ENCODE measurements around the gene FAM124A.

FAM124A gene

GRCh38 chr13:51192348-51192747 is 29.9 kb upstream of the FAM124A start:
- H3K36me3 ChIP-seq (ENCODE audit: control insufficient read depth, insufficient read depth, low read length): no peaks in the 10 kb centered on the region
- no peaks in the 10 kb centered on the region for H3K9me3 ChIP-seq (ENCODE audit: control insufficient read depth, low read length)
- H3K4me1 ChIP-seq (ENCODE audit: control insufficient read depth, insufficient read depth, low read length, poor library complexity, severe bottlenecking): no peaks in the 10 kb centered on the region
- H3K4me3 ChIP-seq (ENCODE audit: insufficient read depth, low read depth, low read length, poor library complexity, severe bottlenecking): no peak overlapping the region
- no peak overlapping the region for H3K27ac ChIP-seq (ENCODE audit: insufficient read depth, low read length, poor library complexity, severe bottlenecking)
- H3K27me3 ChIP-seq (replicated peaks; ENCODE audit: control insufficient read depth, insufficient read depth, low read length, poor library complexity, severe bottlenecking): no peaks in the 10 kb centered on the region
- no peak for DNase-seq

- H3K27ac ChIP-seq (ENCODE audit: insufficient read depth, low read length, poor library complexity, severe bottlenecking): no peak overlapping the region
- no peaks in the 10 kb centered on the region for H3K4me1 ChIP-seq (ENCODE audit: control insufficient read depth, insufficient read depth, low read length, poor library complexity, severe bottlenecking)
- H3K9me3 ChIP-seq (ENCODE audit: control insufficient read depth, low read length): no peaks in the 10 kb centered on the region
- H3K4me3 ChIP-seq (ENCODE audit: insufficient read depth, low read depth, low read length, poor library complexity, severe bottlenecking): no peak overlapping the region
- no peaks in the 10 kb centered on the region for H3K27me3 ChIP-seq (replicated peaks; ENCODE audit: control insufficient read depth, insufficient read depth, low read length, poor library complexity, severe bottlenecking)
- DNase-seq: no peak
- H3K36me3 ChIP-seq (ENCODE audit: control insufficient read depth, insufficient read depth, low read length): no peaks in the 10 kb centered on the region
Measured at GRCh38 chr13:51193387-51193786, 28.8 kb upstream of the FAM124A start.

GRCh38 chr13:51194942-51195341 is 27.3 kb upstream of the FAM124A start:
- Histone ChIP-seq H3K4me3 (ENCODE audit: insufficient read depth, low read depth, low read length, poor library complexity, severe bottlenecking) (no peak overlapping the region), H3K9me3 (ENCODE audit: control insufficient read depth, low read length) (no peaks in the 10 kb centered on the region), H3K4me1 (ENCODE audit: control insufficient read depth, insufficient read depth, low read length, poor library complexity, severe bottlenecking) (no peaks in the 10 kb centered on the region), H3K27me3 (replicated peaks; ENCODE audit: control insufficient read depth, insufficient read depth, low read length, poor library complexity, severe bottlenecking) (no peaks in the 10 kb centered on the region), H3K27ac (ENCODE audit: insufficient read depth, low read length, poor library complexity, severe bottlenecking) (no peak overlapping the region), H3K36me3 (ENCODE audit: control insufficient read depth, insufficient read depth, low read length) (no peaks in the 10 kb centered on the region)
- no peak for DNase-seq

GRCh38 chr13:51201886-51202285 is 20.3 kb upstream of the FAM124A start:
- Histone ChIP-seq H3K4me1 (ENCODE audit: control insufficient read depth, insufficient read depth, low read length, poor library complexity, severe bottlenecking) (no peaks in the 10 kb centered on the region), H3K27me3 (replicated peaks; ENCODE audit: control insufficient read depth, insufficient read depth, low read length, poor library complexity, severe bottlenecking) (peaks cover 4% of the 10 kb centered on the region), H3K36me3 (ENCODE audit: control insufficient read depth, insufficient read depth, low read length) (no peaks in the 10 kb centered on the region), H3K9me3 (ENCODE audit: control insufficient read depth, low read length) (no peaks in the 10 kb centered on the region), H3K4me3 (ENCODE audit: insufficient read depth, low read depth, low read length, poor library complexity, severe bottlenecking) (no peak overlapping the region), H3K27ac (ENCODE audit: insufficient read depth, low read length, poor library complexity, severe bottlenecking) (no peak overlapping the region)
- no peak for DNase-seq

GRCh38 chr13:51202477-51203046 is 19.6 kb upstream of the FAM124A start:
- Histone ChIP-seq H3K4me3 (ENCODE audit: insufficient read depth, low read depth, low read length, poor library complexity, severe bottlenecking) (no peak overlapping the region), H3K27ac (ENCODE audit: insufficient read depth, low read length, poor library complexity, severe bottlenecking) (no peak overlapping the region), H3K4me1 (ENCODE audit: control insufficient read depth, insufficient read depth, low read length, poor library complexity, severe bottlenecking) (no peaks in the 10 kb centered on the region), H3K9me3 (ENCODE audit: control insufficient read depth, low read length) (no peaks in the 10 kb centered on the region), H3K27me3 (replicated peaks; ENCODE audit: control insufficient read depth, insufficient read depth, low read length, poor library complexity, severe bottlenecking) (peaks cover 4% of the 10 kb centered on the region), H3K36me3 (ENCODE audit: control insufficient read depth, insufficient read depth, low read length) (no peaks in the 10 kb centered on the region)
- DNase-seq: no peak

- no peak overlapping the region for H3K4me3 ChIP-seq (ENCODE audit: insufficient read depth, low read depth, low read length, poor library complexity, severe bottlenecking)
- no peak for DNase-seq
- H3K36me3 ChIP-seq (ENCODE audit: control insufficient read depth, insufficient read depth, low read length): no peaks in the 10 kb centered on the region
- no peaks in the 10 kb centered on the region for H3K4me1 ChIP-seq (ENCODE audit: control insufficient read depth, insufficient read depth, low read length, poor library complexity, severe bottlenecking)
- no peak overlapping the region for H3K27ac ChIP-seq (ENCODE audit: insufficient read depth, low read length, poor library complexity, severe bottlenecking)
- peaks cover 4% of the 10 kb centered on the region for H3K27me3 ChIP-seq (replicated peaks; ENCODE audit: control insufficient read depth, insufficient read depth, low read length, poor library complexity, severe bottlenecking)
- H3K9me3 ChIP-seq (ENCODE audit: control insufficient read depth, low read length): no peaks in the 10 kb centered on the region
Measured at GRCh38 chr13:51206584-51206983, 15.6 kb upstream of the FAM124A start.

GRCh38 chr13:51207881-51208280 is 14.3 kb upstream of the FAM124A start:
- no peaks in the 10 kb centered on the region for H3K36me3 ChIP-seq (ENCODE audit: control insufficient read depth, insufficient read depth, low read length)
- no peak for DNase-seq

GRCh38 chr13:51208716-51209115 is 13.5 kb upstream of the FAM124A start:
- DNase-seq: no peak
- Histone ChIP-seq H3K9me3 (ENCODE audit: control insufficient read depth, low read length) (no peaks in the 10 kb centered on the region), H3K27me3 (replicated peaks; ENCODE audit: control insufficient read depth, insufficient read depth, low read length, poor library complexity, severe bottlenecking) (no peaks in the 10 kb centered on the region)

More at GRCh38 chr13:51207881-51208280, 14.3 kb upstream of the FAM124A start:
- Histone ChIP-seq H3K4me1 (ENCODE audit: control insufficient read depth, insufficient read depth, low read length, poor library complexity, severe bottlenecking) (no peaks in the 10 kb centered on the region), H3K9me3 (ENCODE audit: control insufficient read depth, low read length) (no peaks in the 10 kb centered on the region), H3K27me3 (replicated peaks; ENCODE audit: control insufficient read depth, insufficient read depth, low read length, poor library complexity, severe bottlenecking) (peaks cover 4% of the 10 kb centered on the region), H3K4me3 (ENCODE audit: insufficient read depth, low read depth, low read length, poor library complexity, severe bottlenecking) (no peak overlapping the region), H3K27ac (ENCODE audit: insufficient read depth, low read length, poor library complexity, severe bottlenecking) (no peak overlapping the region)

GRCh38 chr13:51211910-51212309 is 10.3 kb upstream of the FAM124A start:
- H3K4me3 ChIP-seq (ENCODE audit: insufficient read depth, low read depth, low read length, poor library complexity, severe bottlenecking): no peak overlapping the region
- DNase-seq: no peak
- H3K27ac ChIP-seq (ENCODE audit: insufficient read depth, low read length, poor library complexity, severe bottlenecking): no peak overlapping the region
- H3K9me3 ChIP-seq (ENCODE audit: control insufficient read depth, low read length): no peaks in the 10 kb centered on the region
- H3K36me3 ChIP-seq (ENCODE audit: control insufficient read depth, insufficient read depth, low read length): no peaks in the 10 kb centered on the region
- H3K4me1 ChIP-seq (ENCODE audit: control insufficient read depth, insufficient read depth, low read length, poor library complexity, severe bottlenecking): no peaks in the 10 kb centered on the region
- H3K27me3 ChIP-seq (replicated peaks; ENCODE audit: control insufficient read depth, insufficient read depth, low read length, poor library complexity, severe bottlenecking): no peaks in the 10 kb centered on the region

More at GRCh38 chr13:51208716-51209115, 13.5 kb upstream of the FAM124A start:
- no peak overlapping the region for H3K4me3 ChIP-seq (ENCODE audit: insufficient read depth, low read depth, low read length, poor library complexity, severe bottlenecking)
- H3K27ac ChIP-seq (ENCODE audit: insufficient read depth, low read length, poor library complexity, severe bottlenecking): no peak overlapping the region
- no peaks in the 10 kb centered on the region for H3K36me3 ChIP-seq (ENCODE audit: control insufficient read depth, insufficient read depth, low read length)
- H3K4me1 ChIP-seq (ENCODE audit: control insufficient read depth, insufficient read depth, low read length, poor library complexity, severe bottlenecking): no peaks in the 10 kb centered on the region

GRCh38 chr13:51212758-51213157 is 9.4 kb upstream of the FAM124A start:
- Histone ChIP-seq H3K4me1 (ENCODE audit: control insufficient read depth, insufficient read depth, low read length, poor library complexity, severe bottlenecking) (no peaks in the 10 kb centered on the region), H3K9me3 (ENCODE audit: control insufficient read depth, low read length) (no peaks in the 10 kb centered on the region), H3K4me3 (ENCODE audit: insufficient read depth, low read depth, low read length, poor library complexity, severe bottlenecking) (no peak overlapping the region), H3K27ac (ENCODE audit: insufficient read depth, low read length, poor library complexity, severe bottlenecking) (no peak overlapping the region), H3K27me3 (replicated peaks; ENCODE audit: control insufficient read depth, insufficient read depth, low read length, poor library complexity, severe bottlenecking) (no peaks in the 10 kb centered on the region), H3K36me3 (ENCODE audit: control insufficient read depth, insufficient read depth, low read length) (no peaks in the 10 kb centered on the region)
- no peak for DNase-seq

All from effector memory CD4-positive, alpha-beta T cell (primary cell).